ENCODE measurements around the gene IQCH.
A peak's percentile ranks its signal among the peaks of the same experiment; 100 is the strongest.

GRCh38 chr15:67506775-67507747, 252.5 kb downstream of the IQCH start:
- TF ChIP-seq POLR2A (IDR thresholded peaks at IDR 0.05; ENCODE audit: low read depth, low read length) = no peak
- TF ChIP-seq MAZ (IDR thresholded peaks at IDR 0.05; ENCODE audit: borderline replicate concordance, low read depth, low read length) = no peak
- TF ChIP-seq, protein P1, sequence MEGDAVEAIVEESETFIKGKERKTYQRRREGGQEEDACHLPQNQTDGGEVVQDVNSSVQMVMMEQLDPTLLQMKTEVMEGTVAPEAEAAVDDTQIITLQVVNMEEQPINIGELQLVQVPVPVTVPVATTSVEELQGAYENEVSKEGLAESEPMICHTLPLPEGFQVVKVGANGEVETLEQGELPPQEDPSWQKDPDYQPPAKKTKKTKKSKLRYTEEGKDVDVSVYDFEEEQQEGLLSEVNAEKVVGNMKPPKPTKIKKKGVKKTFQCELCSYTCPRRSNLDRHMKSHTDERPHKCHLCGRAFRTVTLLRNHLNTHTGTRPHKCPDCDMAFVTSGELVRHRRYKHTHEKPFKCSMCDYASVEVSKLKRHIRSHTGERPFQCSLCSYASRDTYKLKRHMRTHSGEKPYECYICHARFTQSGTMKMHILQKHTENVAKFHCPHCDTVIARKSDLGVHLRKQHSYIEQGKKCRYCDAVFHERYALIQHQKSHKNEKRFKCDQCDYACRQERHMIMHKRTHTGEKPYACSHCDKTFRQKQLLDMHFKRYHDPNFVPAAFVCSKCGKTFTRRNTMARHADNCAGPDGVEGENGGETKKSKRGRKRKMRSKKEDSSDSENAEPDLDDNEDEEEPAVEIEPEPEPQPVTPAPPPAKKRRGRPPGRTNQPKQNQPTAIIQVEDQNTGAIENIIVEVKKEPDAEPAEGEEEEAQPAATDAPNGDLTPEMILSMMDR (conservative IDR thresholded peaks at IDR 0.05; ENCODE audit: low read depth, low read length) = no peak
- no peak for TF ChIP-seq RCOR1 (IDR thresholded peaks at IDR 0.05; ENCODE audit: insufficient replicate concordance, low read length)
- TF ChIP-seq, protein P2, sequence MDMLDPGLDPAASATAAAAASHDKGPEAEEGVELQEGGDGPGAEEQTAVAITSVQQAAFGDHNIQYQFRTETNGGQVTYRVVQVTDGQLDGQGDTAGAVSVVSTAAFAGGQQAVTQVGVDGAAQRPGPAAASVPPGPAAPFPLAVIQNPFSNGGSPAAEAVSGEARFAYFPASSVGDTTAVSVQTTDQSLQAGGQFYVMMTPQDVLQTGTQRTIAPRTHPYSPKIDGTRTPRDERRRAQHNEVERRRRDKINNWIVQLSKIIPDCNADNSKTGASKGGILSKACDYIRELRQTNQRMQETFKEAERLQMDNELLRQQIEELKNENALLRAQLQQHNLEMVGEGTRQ (IDR thresholded peaks at IDR 0.05; ENCODE audit: low read depth, low read length) = no peak
- no peak for TF ChIP-seq FOS (IDR thresholded peaks at IDR 0.05; ENCODE audit: low read depth, low read length)
- no peak for TF ChIP-seq RAD21 (IDR thresholded peaks at IDR 0.05; ENCODE audit: low read length)
- TF ChIP-seq SMC3 (IDR thresholded peaks at IDR 0.05; ENCODE audit: low read depth, low read length) = no peak
- TF ChIP-seq CEBPB (IDR thresholded peaks at IDR 0.05; ENCODE audit: low read depth, low read length) = peak; percentile 81
- TF ChIP-seq BHLHE40 (IDR thresholded peaks at IDR 0.05; ENCODE audit: low read depth, low read length) = no peak
